Caco-2 (cell line): Measurements from ENCODE around the gene NAGA. TPM values are rescaled to one million over a fixed set of nuclear protein-coding genes. Genes with fewer than 3 reads are reported as not detected.

Source experiments
- BruUV-seq: library from RNA; stranded (reverse); fragments of 400-500 nt; replicated peaks from 2 replicates; lab custom pipeline; 2021; lab: Mats Ljungman, UMichigan
- CTCF ChIA-PET: fragments of 300-600 bp; sonication (Branson Sonifier 250); formaldehyde crosslinking; loops from one replicate; lab custom pipeline; 2022; ENCODE audit warnings: antibody characterized with exemption; lab: Charles Lee
- POLR2A ChIA-PET: fragments of 300-600 bp; sonication (Branson Sonifier 250); formaldehyde crosslinking; loops from one replicate; lab custom pipeline; 2022; ENCODE audit warnings: antibody characterized with exemption; lab: Charles Lee
- DNase-seq, 2 experiments: peaks; one replicate each; pipeline versions ENCODE4 v3.0.0 to v3.0.0-alpha.2; 2020 to 2022
- H3K27me3 ChIP-seq: replicated peaks from 2 replicates; pipeline ENCODE4 v1.6.0; 2011; ENCODE audit warnings: low read length; ENCODE audit not compliant: control insufficient read depth, insufficient read depth
- H3K36me3 ChIP-seq: 2 replicates; pipeline ENCODE4 v1.5.1; 2011; ENCODE audit warnings: low read length; ENCODE audit not compliant: control insufficient read depth, insufficient read depth
- H3K4me1 ChIP-seq: fragments of 250-450 bp; sonication (Bioruptor Pico); 2 replicates; pipeline ENCODE4 v1.5.1; 2020; ENCODE audit warnings: mild to moderate bottlenecking
- H3K4me3 ChIP-seq: 2 replicates; pipeline ENCODE4 v1.5.1; 2011; ENCODE audit warnings: low read depth, mild to moderate bottlenecking, control low read depth, low read length
- H3K9me3 ChIP-seq: fragments of 250-450 bp; sonication (Bioruptor Pico); 2 replicates; pipeline ENCODE4 v1.5.1; 2020; ENCODE audit warnings: mild to moderate bottlenecking, moderate library complexity
- H3K27ac Mint-ChIP-seq: one replicate; pipeline ENCODE4 v1.8.0; 2022; ENCODE audit warnings: mixed read lengths; ENCODE audit not compliant: unreplicated experiment
- H3K27me3 Mint-ChIP-seq: one replicate; pipeline ENCODE4 v1.8.0; 2022; ENCODE audit warnings: mixed read lengths; ENCODE audit not compliant: insufficient read depth, unreplicated experiment
- H3K36me3 Mint-ChIP-seq: one replicate; pipeline ENCODE4 v1.8.0; 2022; ENCODE audit warnings: mild to moderate bottlenecking, mixed read lengths; ENCODE audit not compliant: insufficient read depth, unreplicated experiment
- H3K4me1 Mint-ChIP-seq: one replicate; pipeline ENCODE4 v1.8.0; 2022; ENCODE audit warnings: low read depth, mixed read lengths; ENCODE audit not compliant: unreplicated experiment
- H3K4me3 Mint-ChIP-seq: one replicate; pipeline ENCODE4 v1.8.0; 2022; ENCODE audit warnings: mild to moderate bottlenecking, moderate library complexity, mixed read lengths; ENCODE audit not compliant: unreplicated experiment
- H3K9me3 Mint-ChIP-seq: one replicate; pipeline ENCODE4 v1.8.0; 2022; ENCODE audit warnings: mixed read lengths; ENCODE audit not compliant: unreplicated experiment
- intact Hi-C: fragments of 100-400 bp; cut with micrococcal nuclease; formaldehyde crosslinking; loops from one replicate; pipeline ENCODE4 v1.10.0; 2022; ENCODE audit not compliant: unreplicated experiment
- total RNA-seq: library from RNA; stranded (reverse); gene quantifications from 2 replicates; pipeline ENCODE4 v1.2.3, GENCODE V29; 2022
- TF ChIP-seq, protein P1 (sequence below), 2 experiments: fragments of 200-600 bp in 1 of 2; IDR thresholded peaks; 1 replicate in 1 of 2; 2 replicates in 1 of 2; pipeline versions ENCODE4 v1.5.1 to v1.8.0; 2011 to 2022; ENCODE audit warnings: antibody characterized with exemption in 1 of 2, control low read depth in 1 of 2, inconsistent platforms in 1 of 2, low read depth in 1 of 2, low read length in 1 of 2, mild to moderate bottlenecking in 1 of 2, moderate library complexity in 1 of 2; ENCODE audit not compliant: insufficient read depth in 1 of 2, severe bottlenecking in 1 of 2, unreplicated experiment in 1 of 2

Gene NAGA
- total RNA-seq, 1 experiment from 2014 or later = 28.3 TPM

- TF ChIP-seq, protein P1, sequence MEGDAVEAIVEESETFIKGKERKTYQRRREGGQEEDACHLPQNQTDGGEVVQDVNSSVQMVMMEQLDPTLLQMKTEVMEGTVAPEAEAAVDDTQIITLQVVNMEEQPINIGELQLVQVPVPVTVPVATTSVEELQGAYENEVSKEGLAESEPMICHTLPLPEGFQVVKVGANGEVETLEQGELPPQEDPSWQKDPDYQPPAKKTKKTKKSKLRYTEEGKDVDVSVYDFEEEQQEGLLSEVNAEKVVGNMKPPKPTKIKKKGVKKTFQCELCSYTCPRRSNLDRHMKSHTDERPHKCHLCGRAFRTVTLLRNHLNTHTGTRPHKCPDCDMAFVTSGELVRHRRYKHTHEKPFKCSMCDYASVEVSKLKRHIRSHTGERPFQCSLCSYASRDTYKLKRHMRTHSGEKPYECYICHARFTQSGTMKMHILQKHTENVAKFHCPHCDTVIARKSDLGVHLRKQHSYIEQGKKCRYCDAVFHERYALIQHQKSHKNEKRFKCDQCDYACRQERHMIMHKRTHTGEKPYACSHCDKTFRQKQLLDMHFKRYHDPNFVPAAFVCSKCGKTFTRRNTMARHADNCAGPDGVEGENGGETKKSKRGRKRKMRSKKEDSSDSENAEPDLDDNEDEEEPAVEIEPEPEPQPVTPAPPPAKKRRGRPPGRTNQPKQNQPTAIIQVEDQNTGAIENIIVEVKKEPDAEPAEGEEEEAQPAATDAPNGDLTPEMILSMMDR (IDR thresholded peaks at IDR 0.05; ENCODE audit: insufficient read depth in 1 of 2, low read depth in 1 of 2, low read length in 1 of 2, severe bottlenecking in 1 of 2, unreplicated experiment in 1 of 2) = no peak
- Mint-ChIP-seq H3K9me3 (peaks cover 10% of the 10 kb centered on the region), H3K4me1 (peaks cover 9% of the 10 kb centered on the region), H3K27ac (peak overlapping the region; percentile 99), H3K36me3 (peaks cover 38% of the 10 kb centered on the region), H3K4me3 (peak overlapping the region; percentile 93), H3K27me3 (no peaks in the 10 kb centered on the region)
- H3K36me3 ChIP-seq = no peaks in the 10 kb centered on the region
- H3K27me3 ChIP-seq = no peaks in the 10 kb centered on the region
- POLR2A ChIA-PET = interaction anchor here (0.6 to 2.7 kb wide), 7 partner anchors 12 to 277 kb away, joined by 3 to 15 read pairs (median 3); partner anchors contain the start of gene SMDT1
- intact Hi-C loops = loop anchor here (1.0 to 10.0 kb wide), 6 partner anchors 17 to 353 kb away; partner anchors contain the start of gene PHETA2
- peak overlapping the region; percentile 79 for H3K4me3 ChIP-seq
- TSS peak; percentile 31 for BruUV-seq
- DNase-seq = no peak
- CTCF ChIA-PET = interaction anchor here (0.5 to 2.6 kb wide), 12 partner anchors 11 to 353 kb away, joined by 3 to 46 read pairs (median 4); partner anchors contain the start of genes NAGA and SMDT1
- H3K9me3 ChIP-seq = no peaks in the 10 kb centered on the region
- no peaks in the 10 kb centered on the region for H3K4me1 ChIP-seq
Measured at GRCh38 chr22:42091455-42091782, 20.8 kb upstream of the NAGA start.

- Mint-ChIP-seq H3K36me3 (peaks cover 44% of the 10 kb centered on the region), H3K27ac (peak within 1 kb of the TSS; percentile 99), H3K4me3 (peak within 1 kb of the TSS; percentile 93), H3K4me1 (peaks cover 9% of the 10 kb centered on the region), H3K9me3 (peaks cover 10% of the 10 kb centered on the region), H3K27me3 (no peaks in the 10 kb centered on the region)
- no TSS peak for BruUV-seq
- Histone ChIP-seq H3K4me1 (no peaks in the 10 kb centered on the region), H3K4me3 (peak within 1 kb of the TSS; percentile 94), H3K27me3 (no peaks in the 10 kb centered on the region), H3K36me3 (no peaks in the 10 kb centered on the region; the same call in 1 of the 2 replicates), H3K9me3 (no peaks in the 10 kb centered on the region)
- POLR2A ChIA-PET = interaction anchor here (0.5 to 2.7 kb wide), 9 partner anchors 11 to 362 kb away, joined by 3 to 15 read pairs (median 3); partner anchors contain the start of gene SMDT1
- TF ChIP-seq, protein P1 (IDR thresholded peaks at IDR 0.05; ENCODE audit: insufficient read depth in 1 of 2, low read depth in 1 of 2, low read length in 1 of 2, severe bottlenecking in 1 of 2, unreplicated experiment in 1 of 2) = peak; percentile 67 to 96
- DNase-seq = peak; percentile 98 to 99
- CTCF ChIA-PET = interaction anchor here (0.5 to 2.6 kb wide), 15 partner anchors 10 to 394 kb away, joined by 3 to 46 read pairs (median 4); partner anchors contain the start of genes CENPM, NAGA and SMDT1
- intact Hi-C loops = loop anchor here (1.0 to 10.0 kb wide), 8 partner anchors 12 to 353 kb away; partner anchors contain the start of genes PHETA2 and SMDT1
Measured at GRCh38 chr22:42090596-42091454, 20.2 kb upstream of the NAGA start, which contains the start of gene NDUFA6. Gene NDUFA6 (minus strand): TSS chr22:42090772. CDS start chr22:42090744, 28 bp downstream.

GRCh38 chr22:42086051-42086450 lies 15.4 kb upstream of the NAGA start:
- Mint-ChIP-seq H3K27ac (no peak overlapping the region), H3K9me3 (peaks cover 10% of the 10 kb centered on the region), H3K4me1 (peaks cover 10% of the 10 kb centered on the region), H3K36me3 (peaks cover 60% of the 10 kb centered on the region), H3K4me3 (no peak overlapping the region), H3K27me3 (no peaks in the 10 kb centered on the region)
- CTCF ChIA-PET = no interaction called here
- BruUV-seq = no TSS peak
- intact Hi-C loops = no loop called here
- H3K36me3 ChIP-seq = peaks cover 2% of the 10 kb centered on the region; the same call in 1 of the 2 replicates
- H3K27me3 ChIP-seq = no peaks in the 10 kb centered on the region
- DNase-seq = no peak
- POLR2A ChIA-PET = no interaction called here
- no peak overlapping the region for H3K4me3 ChIP-seq
- no peaks in the 10 kb centered on the region for H3K9me3 ChIP-seq
- TF ChIP-seq, protein P1 (IDR thresholded peaks at IDR 0.05; ENCODE audit: insufficient read depth in 1 of 2, low read depth in 1 of 2, low read length in 1 of 2, severe bottlenecking in 1 of 2, unreplicated experiment in 1 of 2) = no peak
- no peaks in the 10 kb centered on the region for H3K4me1 ChIP-seq
